Measurements from ENCODE around the gene LRMDA.

Gene LRMDA

DNA sequence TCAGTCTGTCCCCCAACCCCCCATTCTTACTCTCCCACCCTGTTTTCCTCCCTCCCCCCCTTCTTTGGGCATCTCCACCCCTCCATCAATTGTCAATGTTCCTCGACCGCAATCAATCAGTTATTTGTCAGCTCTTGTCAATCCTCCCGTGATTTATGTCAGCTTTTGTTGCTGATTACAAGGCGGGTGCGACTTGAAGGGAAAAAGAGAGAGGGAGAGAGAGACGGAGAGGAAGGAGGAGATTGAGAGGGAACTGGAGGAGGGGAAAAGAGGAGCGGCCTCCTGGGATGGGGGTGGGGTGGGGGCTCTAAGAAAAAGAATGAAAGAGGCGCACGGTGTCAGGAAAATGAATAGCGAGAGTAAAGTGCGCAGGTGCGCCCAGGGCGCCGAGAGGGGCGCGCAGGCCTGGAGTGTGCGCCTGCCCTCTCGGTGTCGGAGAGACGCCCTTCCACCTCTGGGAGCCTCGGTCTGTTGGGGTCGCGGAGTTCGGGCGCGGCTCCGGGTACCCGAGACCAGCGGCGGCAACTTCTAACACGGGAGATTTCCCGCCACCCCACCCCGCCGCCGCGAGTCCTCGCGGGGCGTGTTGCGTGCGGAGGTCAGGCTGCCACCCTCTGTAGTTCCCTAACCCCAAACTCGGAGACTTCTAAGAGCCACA, 28.8 kb upstream of the LRMDA start:
- DNase-seq (ENCODE audit: low read depth) = no peak

- no peak for DNase-seq (ENCODE audit: low read depth)
Observed at GRCh38 chr10:75403144-75403938, 28.1 kb upstream of the LRMDA start.

- no peak for DNase-seq (ENCODE audit: low read depth)
Observed at GRCh38 chr10:75403939-75404814, 27.2 kb upstream of the LRMDA start.

GRCh38 chr10:75404815-75405597, 26.4 kb upstream of the LRMDA start:
- DNase-seq (ENCODE audit: low read depth) = no peak

DNA sequence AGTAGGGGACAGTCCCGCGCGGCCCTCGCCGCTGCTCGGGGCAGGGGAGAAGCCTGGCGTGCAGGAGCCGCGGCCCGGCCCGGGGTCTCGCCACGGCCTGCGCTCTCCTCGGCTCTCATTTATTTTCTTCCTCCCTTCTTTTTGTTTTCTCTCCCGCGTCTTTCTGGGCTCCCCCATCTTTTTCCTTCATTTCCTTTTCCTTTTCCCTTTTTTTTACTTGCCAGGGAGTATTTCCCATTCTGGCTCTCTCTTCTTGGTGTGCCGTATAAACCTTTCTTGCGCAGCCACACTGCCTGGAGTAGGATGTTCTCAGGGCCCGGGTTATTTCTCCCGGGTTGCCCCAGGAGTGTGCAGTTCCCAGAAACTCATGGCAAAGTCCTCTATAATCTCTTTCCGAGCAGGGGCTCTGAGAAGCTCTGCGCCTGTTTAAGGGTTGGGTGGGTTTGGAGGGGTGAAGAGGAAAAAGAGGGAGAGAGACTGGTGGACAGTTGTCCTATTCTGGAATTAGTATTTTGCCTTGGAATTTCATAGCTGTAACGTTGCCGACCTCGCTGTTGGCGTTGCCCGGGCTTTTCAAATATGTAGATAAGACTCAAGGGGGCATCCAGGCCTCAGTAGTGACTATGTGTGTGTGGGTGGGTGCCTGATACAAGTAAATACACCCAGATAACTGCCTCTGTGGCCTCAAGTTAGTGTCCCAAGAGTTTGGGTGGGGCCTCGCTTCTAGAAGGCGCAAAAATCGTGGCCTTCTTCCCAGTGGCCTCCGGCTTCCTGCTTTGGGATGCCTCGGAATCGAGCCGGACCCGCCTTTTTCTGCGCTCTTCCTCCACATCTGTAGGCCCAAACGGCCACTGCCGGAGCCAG, 25.6 kb upstream of the LRMDA start:
- no peak for DNase-seq (ENCODE audit: low read depth)

DNA sequence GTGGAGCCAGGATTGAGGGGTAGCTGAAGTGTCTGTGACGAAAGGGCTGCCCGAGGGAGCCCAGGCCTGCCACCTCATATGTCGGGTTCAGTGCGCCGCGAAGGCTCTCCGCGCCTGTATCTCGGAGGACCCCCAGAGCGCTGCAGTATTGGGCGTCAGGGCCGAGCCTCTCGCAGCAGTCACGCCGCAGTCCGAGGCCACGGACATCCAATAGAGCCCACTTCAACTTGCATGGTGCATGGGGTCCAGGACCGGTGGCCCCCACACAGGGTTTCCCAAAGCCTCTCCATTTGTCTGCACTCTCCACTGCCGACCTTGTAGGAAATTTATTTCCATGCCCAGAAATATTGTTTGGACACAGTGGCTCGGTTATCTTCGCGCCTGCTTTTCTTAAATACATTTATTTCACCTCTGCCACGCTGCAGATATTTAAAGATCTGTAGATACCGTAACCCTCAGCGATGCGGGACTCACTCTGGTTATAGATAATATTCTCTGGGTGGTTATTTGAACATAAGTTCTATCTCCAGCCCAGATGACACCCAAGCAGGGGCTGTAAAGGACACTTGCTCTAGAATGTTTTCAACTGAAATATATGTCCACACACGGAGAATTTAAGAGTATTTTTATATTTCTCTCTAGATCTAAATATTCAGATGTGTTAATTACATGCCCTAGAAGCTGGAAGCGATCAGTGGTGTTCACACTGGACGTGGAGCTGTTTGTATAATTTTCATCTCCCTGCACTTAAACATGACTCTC, 24.8 kb upstream of the LRMDA start:
- no peak for DNase-seq (ENCODE audit: low read depth)

- no peak for DNase-seq (ENCODE audit: low read depth)
Observed at GRCh38 chr10:75407224-75407712, 24.2 kb upstream of the LRMDA start.

- DNase-seq (ENCODE audit: low read depth) = no peak
Observed at GRCh38 chr10:75407713-75408508, 23.5 kb upstream of the LRMDA start.

GRCh38 chr10:75408509-75408875, 22.9 kb upstream of the LRMDA start:
- DNase-seq (ENCODE audit: low read depth) = no peak

DNA sequence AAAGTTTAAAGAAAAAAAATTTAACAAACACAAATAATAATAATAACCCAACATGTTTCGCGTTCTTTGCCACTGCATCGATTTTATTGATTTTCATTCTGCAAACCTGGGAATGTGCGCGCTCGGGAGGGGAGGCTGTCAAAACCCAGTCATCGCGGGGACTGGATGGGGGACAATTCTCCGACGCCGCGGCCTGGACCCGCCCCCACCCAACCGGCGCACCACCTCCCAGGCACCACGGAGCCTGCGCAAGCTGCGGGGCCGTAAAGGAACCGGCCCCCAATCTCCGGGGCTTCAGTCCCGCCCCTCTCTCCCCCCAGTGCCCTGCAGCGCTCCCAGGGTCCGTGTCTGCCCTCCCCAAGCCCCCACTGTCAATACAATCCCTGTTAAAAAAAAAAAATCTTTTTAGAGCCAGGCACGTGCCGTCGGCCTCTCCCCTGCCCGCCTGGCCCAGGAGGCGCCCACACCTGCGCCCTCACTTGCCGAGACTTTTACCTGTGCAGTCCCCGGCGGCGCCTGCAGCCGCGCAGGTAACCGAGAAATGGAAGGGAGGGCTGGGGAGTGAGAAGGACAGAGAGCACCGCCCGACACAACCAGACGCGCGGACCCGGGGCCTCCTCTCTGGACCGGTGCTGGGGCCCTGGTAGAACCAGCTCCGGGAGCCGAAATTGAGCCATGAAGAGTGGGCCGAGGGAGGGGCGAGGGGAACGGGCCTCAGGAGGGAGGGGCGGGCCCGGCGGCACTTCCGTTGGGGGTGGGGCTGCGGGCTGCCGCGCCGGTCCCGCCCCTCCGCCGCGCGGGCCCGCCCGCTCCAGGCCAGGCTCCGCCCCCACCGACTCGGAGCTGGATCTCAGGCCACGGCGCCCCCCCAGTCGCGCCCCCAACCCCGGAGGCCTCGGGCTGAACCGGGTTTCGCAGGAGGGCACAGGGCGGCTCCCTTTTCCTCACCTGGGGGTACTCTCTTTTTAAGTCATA, 22.2 kb upstream of the LRMDA start:
- no peak for DNase-seq (ENCODE audit: low read depth)

DNA sequence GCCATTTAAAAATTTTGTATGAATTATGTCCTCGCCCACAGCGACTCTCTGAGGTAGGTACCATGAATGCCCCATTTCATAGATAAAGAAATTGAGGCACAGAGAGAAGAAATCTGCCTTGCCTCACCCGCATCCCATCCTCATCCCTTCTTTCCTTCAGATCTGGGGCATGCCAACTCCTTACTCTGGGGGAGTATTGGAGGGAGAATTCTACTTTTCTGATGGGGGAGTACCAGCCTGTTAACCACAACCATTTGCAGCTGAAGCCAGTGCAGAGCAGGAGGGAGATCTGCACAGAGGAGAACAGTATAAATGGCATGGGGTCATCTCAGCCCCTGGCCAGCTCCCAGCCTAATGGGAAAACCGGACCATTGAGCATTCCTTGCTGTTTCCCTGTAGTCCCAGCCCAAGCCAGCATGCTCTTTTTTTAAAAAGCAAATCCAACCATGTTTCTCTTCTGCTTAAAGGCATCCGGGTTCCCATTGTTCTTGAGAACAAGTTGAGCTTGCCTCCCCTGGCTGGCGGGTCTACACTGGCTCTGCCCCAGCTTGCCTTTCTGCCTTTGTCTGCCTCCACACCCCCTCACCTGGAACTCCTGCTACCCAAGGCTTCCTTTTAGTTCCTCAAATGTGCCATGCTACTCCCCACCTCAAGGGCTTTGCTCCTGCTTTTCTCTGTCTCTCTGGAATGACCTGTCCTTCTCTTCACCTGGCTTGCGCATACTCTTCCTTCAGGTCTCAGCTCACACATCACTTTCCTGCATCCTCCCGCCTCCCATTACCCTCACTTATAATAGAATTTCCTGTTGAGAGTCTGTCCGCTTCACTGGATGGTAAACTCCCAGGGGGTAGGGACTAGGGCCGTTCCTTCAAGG, 21.1 kb upstream of the LRMDA start:
- no peak for DNase-seq (ENCODE audit: low read depth)

DNA sequence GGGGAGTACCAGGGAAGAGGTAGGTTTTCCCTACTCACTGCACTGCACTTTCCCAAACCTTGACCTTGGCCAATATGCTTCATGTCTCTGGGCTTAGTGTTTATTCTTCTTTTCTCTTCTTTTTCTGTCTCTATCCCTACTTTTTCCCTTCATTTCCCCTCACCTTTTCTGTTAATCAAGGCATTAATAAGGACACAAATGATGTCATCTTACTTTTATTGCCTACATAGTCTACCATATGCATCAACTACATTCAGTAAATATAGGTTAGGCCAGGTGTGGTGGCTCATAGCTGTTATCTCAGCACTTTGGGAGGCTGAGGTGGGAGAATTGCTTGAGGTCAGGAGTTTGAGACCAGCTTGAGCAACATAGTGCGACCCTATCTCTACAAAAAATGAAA, 16.9 kb upstream of the LRMDA start:
- no peak for DNase-seq (ENCODE audit: low read depth)

- DNase-seq (ENCODE audit: low read depth) = no peak
Observed at GRCh38 chr10:75417522-75417927, 13.9 kb upstream of the LRMDA start.

DNA sequence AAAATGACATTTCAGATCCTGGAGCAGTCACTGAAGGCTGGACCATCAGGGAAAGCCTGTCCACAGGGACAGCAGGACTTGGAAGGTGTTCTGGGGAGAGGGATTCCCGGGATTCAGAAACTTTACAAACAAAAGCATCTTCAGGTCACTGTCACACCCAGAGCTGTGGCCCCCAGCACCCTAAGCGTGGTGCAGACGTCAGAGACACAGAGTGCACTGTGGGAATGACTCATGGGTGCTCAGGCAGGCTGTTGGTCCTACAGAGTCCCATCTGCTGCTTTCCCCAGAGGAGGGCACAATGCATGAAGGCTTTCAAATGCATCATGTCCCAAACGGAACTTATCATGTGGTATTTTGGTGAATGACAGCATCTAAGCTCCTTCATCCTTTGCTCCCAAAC, 13.1 kb upstream of the LRMDA start:
- no peak for DNase-seq (ENCODE audit: low read depth)

DNA sequence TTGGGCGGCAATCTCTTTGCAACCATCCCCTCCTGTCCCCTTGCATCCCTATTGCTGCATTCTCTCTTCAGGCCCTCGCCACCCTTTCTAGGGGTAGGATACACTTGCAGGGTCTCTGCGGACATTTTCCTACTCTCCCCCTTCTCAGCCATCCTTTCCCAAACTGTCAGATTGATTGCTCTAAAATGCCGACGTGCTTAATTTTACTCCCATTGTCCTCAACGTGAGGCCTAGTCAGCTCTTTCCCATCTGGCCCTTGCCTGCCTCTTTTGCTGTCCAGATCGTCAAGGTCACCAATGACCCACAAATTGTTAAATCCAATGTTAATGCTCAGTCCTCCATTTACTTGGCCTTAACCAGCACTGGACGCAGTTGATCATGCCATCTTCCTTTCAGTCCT, 12.7 kb upstream of the LRMDA start:
- DNase-seq (ENCODE audit: low read depth) = no peak

DNA sequence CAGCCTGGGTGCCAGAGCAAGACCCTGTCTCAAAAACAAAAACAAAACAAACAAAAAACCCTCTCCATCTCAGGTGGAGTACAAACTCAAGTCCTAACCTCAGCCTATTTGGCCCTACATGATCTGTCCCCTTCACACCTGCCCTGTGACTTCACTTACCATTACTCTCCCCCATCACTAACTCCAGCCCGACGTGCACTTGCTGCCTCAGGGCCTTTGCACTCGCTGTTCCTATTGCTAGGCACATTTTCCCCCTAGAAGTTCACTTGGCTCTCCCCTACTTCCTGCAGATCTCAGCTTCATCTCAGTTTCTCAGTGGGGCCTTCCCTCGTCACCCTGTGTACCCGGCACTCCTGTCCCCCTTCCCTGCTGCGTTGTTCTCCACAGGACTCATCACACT, 8.5 kb upstream of the LRMDA start:
- DNase-seq (ENCODE audit: low read depth) = no peak

DNA sequence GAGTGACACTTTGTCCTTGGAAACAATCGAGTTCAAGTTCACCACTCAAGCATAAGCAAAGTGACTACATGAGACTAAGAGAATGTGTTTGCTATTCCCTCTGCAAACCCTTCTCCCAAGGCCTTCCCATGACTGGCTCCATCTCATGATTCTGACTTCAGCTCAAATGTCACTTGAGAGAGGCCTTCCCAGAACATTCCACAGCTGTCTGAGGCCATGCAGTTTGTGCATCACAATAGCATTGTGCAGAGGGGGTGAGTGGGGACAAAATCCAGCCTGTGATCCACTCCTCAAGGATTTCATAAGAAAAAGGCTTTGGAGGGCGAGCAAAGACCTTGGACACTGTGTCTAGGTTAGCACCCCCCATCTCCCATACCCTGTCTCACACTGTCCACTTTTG, 6.9 kb upstream of the LRMDA start:
- DNase-seq (ENCODE audit: low read depth) = no peak

Data from T follicular helper cell (primary cell).